ENCODE data around the gene FNIP1.
"Not testable (repeated sequence)": the region's sequence is repeated elsewhere in the genome, so short reads cannot be mapped to it uniquely, and the experiment has no call there.

FNIP1 gene

DNA sequence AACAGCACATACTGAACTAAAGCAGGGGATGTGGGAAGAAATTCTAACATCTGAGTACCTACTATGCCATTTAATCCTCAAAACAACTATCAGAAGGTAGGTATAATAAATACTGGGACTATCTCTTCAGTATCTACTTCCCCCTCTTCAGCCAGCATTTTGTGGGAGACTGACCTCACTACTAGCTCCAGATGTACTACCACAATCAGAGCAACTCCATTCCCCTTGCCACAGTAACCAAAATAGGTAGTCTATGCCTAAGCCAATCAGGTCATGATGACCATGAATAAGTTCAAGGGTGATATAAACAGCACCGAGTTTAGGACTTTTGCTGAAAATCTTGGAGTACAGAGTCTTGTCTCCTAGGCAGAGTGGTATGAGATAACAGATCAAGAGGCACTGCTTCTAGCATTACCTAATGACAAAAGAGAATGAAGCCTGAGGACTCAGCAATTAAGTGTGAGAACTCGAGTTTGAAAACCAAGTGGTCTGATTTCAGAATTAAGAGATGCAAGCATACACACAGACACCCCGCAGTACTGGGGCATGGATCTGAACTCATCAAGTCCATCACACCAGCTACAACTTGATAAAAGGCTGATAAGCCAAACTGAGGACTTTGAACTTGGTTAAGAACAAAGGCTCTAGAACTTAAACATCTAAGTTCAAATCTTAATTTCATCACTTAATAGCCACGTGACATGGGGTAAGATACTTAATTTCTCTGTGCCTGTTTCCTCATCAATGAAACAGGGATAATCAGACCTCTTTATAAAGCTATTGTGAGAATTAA is 9.7 kb downstream of the FNIP1 start:
- no peak overlapping the region for H3K27ac ChIP-seq (ENCODE audit: low read length)

GRCh38 chr5:131786036-131786435 is 10.8 kb downstream of the FNIP1 start:
- H3K4me3 ChIP-seq (ENCODE audit: low read length in 2 of 2) = no peak overlapping the region
- no peak overlapping the region for H3K9ac ChIP-seq (ENCODE audit: low read length in 2 of 2)
- H3K27me3 ChIP-seq (ENCODE audit: control insufficient read depth in 1 of 2, insufficient read depth in 2 of 2, low read length in 2 of 2) = no peaks in the 10 kb centered on the region
- H3K9me3 ChIP-seq (ENCODE audit: control insufficient read depth in 2 of 2, low read length in 2 of 2) = no peaks in the 10 kb centered on the region
- H3K27ac ChIP-seq (ENCODE audit: low read length) = no peak overlapping the region
- H3K4me1 ChIP-seq (ENCODE audit: control insufficient read depth, insufficient read depth, low read length) = no peaks in the 10 kb centered on the region
- H3K36me3 ChIP-seq (ENCODE audit: control insufficient read depth in 2 of 2, insufficient read depth in 2 of 2, low read length in 2 of 2) = no peaks in the 10 kb centered on the region

More for the DNA sequence above, 9.7 kb downstream of the FNIP1 start:
- H3K4me1 ChIP-seq (ENCODE audit: control insufficient read depth, insufficient read depth, low read length) = no peaks in the 10 kb centered on the region
- H3K27me3 ChIP-seq (ENCODE audit: control insufficient read depth in 1 of 2, insufficient read depth in 2 of 2, low read length in 2 of 2) = no peaks in the 10 kb centered on the region
- no peaks in the 10 kb centered on the region for H3K9me3 ChIP-seq (ENCODE audit: control insufficient read depth in 2 of 2, low read length in 2 of 2)
- H3K4me3 ChIP-seq (ENCODE audit: low read length in 2 of 2) = no peak overlapping the region
- H3K36me3 ChIP-seq (ENCODE audit: control insufficient read depth in 2 of 2, insufficient read depth in 2 of 2, low read length in 2 of 2) = no peaks in the 10 kb centered on the region
- no peak overlapping the region for H3K9ac ChIP-seq (ENCODE audit: low read length in 2 of 2)

GRCh38 chr5:131783874-131784273 is 12.9 kb downstream of the FNIP1 start:
- no peaks in the 10 kb centered on the region for H3K4me1 ChIP-seq (ENCODE audit: control insufficient read depth, insufficient read depth, low read length)
- no peaks in the 10 kb centered on the region for H3K9me3 ChIP-seq (ENCODE audit: control insufficient read depth in 2 of 2, low read length in 2 of 2)
- H3K27ac ChIP-seq (ENCODE audit: low read length) = no peak overlapping the region
- H3K9ac ChIP-seq (ENCODE audit: low read length in 2 of 2) = no peak overlapping the region
- no peaks in the 10 kb centered on the region for H3K27me3 ChIP-seq (ENCODE audit: control insufficient read depth in 1 of 2, insufficient read depth in 2 of 2, low read length in 2 of 2)
- no peak overlapping the region for H3K4me3 ChIP-seq (ENCODE audit: low read length in 2 of 2)
- H3K36me3 ChIP-seq (ENCODE audit: control insufficient read depth in 2 of 2, insufficient read depth in 2 of 2, low read length in 2 of 2) = no peaks in the 10 kb centered on the region

GRCh38 chr5:131783357-131783756 is 13.5 kb downstream of the FNIP1 start:
- no peaks in the 10 kb centered on the region for H3K4me1 ChIP-seq (ENCODE audit: control insufficient read depth, insufficient read depth, low read length)
- no peak overlapping the region for H3K27ac ChIP-seq (ENCODE audit: low read length)
- H3K4me3 ChIP-seq (ENCODE audit: low read length in 2 of 2) = no peak overlapping the region
- H3K27me3 ChIP-seq (ENCODE audit: control insufficient read depth in 1 of 2, insufficient read depth in 2 of 2, low read length in 2 of 2) = no peaks in the 10 kb centered on the region
- no peaks in the 10 kb centered on the region for H3K36me3 ChIP-seq (ENCODE audit: control insufficient read depth in 2 of 2, insufficient read depth in 2 of 2, low read length in 2 of 2)
- H3K9ac ChIP-seq (ENCODE audit: low read length in 2 of 2) = no peak overlapping the region
- no peaks in the 10 kb centered on the region for H3K9me3 ChIP-seq (ENCODE audit: control insufficient read depth in 2 of 2, low read length in 2 of 2)

GRCh38 chr5:131782717-131783116 is 14.1 kb downstream of the FNIP1 start:
- no peak overlapping the region for H3K4me3 ChIP-seq (ENCODE audit: low read length in 2 of 2)
- H3K27me3 ChIP-seq (ENCODE audit: control insufficient read depth in 1 of 2, insufficient read depth in 2 of 2, low read length in 2 of 2) = no peaks in the 10 kb centered on the region
- H3K9ac ChIP-seq (ENCODE audit: low read length in 2 of 2) = no peak overlapping the region
- H3K27ac ChIP-seq (ENCODE audit: low read length) = no peak overlapping the region
- no peaks in the 10 kb centered on the region for H3K4me1 ChIP-seq (ENCODE audit: control insufficient read depth, insufficient read depth, low read length)
- no peaks in the 10 kb centered on the region for H3K9me3 ChIP-seq (ENCODE audit: control insufficient read depth in 2 of 2, low read length in 2 of 2)
- no peaks in the 10 kb centered on the region for H3K36me3 ChIP-seq (ENCODE audit: control insufficient read depth in 2 of 2, insufficient read depth in 2 of 2, low read length in 2 of 2)

GRCh38 chr5:131778141-131778540 is 18.7 kb downstream of the FNIP1 start:
- H3K9me3 ChIP-seq (ENCODE audit: control insufficient read depth in 2 of 2, low read length in 2 of 2); H3K36me3 ChIP-seq (ENCODE audit: control insufficient read depth in 2 of 2, insufficient read depth in 2 of 2, low read length in 2 of 2); H3K27ac ChIP-seq (ENCODE audit: low read length); H3K9ac ChIP-seq (ENCODE audit: low read length in 2 of 2); H3K4me1 ChIP-seq (ENCODE audit: control insufficient read depth, insufficient read depth, low read length); H3K4me3 ChIP-seq (ENCODE audit: low read length in 2 of 2); H3K27me3 ChIP-seq (ENCODE audit: control insufficient read depth in 1 of 2, insufficient read depth in 2 of 2, low read length in 2 of 2): not testable (repeated sequence)

DNA sequence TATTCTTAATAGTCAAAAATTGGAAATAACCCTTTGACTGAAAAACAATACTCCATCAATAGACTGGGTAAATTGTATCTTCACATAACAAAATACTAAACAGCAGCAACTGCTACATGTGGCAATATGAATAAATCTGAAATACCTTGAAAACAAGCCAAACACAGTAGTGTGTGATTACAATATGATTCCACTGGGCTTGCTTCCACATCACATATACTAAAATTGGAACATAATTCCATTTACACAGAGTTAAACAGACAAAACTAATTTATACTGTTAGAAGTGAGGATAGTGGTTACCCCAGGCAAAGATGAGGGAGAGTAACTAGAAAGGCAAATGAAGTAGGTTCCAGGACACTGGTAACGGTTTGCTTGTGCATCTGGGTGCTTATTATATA is 20.4 kb downstream of the FNIP1 start:
- H3K4me1 ChIP-seq (ENCODE audit: control insufficient read depth, insufficient read depth, low read length) = peaks cover 3% of the 10 kb centered on the region
- no peak overlapping the region for H3K4me3 ChIP-seq (ENCODE audit: low read length in 2 of 2)
- H3K27me3 ChIP-seq (ENCODE audit: control insufficient read depth in 1 of 2, insufficient read depth in 2 of 2, low read length in 2 of 2) = no peaks in the 10 kb centered on the region
- no peaks in the 10 kb centered on the region for H3K9me3 ChIP-seq (ENCODE audit: control insufficient read depth in 2 of 2, low read length in 2 of 2)
- H3K36me3 ChIP-seq (ENCODE audit: control insufficient read depth in 2 of 2, insufficient read depth in 2 of 2, low read length in 2 of 2) = no peaks in the 10 kb centered on the region
- H3K27ac ChIP-seq (ENCODE audit: low read length) = no peak overlapping the region
- H3K9ac ChIP-seq (ENCODE audit: low read length in 2 of 2) = no peak overlapping the region

DNA sequence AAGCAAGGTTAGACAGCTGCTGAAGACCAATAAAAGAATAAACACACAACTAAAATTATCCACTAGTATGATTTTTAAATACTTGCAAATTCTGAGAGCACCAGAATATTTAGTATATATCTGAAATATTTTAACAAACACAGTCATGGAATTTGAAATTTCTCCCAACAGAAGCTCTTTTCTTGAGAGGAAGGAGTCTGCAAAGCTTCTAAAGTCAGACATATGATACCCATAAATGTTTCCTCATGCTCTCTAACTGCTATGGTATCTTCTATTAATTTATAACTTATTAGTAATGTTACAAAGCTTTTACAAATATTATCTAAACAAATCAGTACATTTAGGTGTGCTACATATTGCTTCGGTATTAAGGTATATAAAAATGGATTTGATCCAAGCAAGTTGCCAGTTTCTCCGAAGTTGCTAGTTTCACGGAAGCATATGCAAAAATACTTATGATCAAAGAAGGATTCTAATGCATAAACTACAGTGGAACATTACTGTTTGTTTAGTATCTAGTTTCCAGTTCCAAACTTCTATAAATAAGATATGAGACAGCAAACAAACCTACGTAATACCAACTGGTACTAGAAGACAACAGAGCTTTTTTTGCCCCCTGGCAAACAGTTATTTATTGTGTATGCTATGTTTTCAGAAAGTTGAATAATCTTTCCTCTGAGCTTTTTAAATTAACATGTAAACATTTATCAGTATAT is 22.0 kb downstream of the FNIP1 start:
- Histone ChIP-seq H3K4me3 (ENCODE audit: low read length in 2 of 2) (no peak overlapping the region), H3K36me3 (ENCODE audit: control insufficient read depth in 2 of 2, insufficient read depth in 2 of 2, low read length in 2 of 2) (no peaks in the 10 kb centered on the region), H3K4me1 (ENCODE audit: control insufficient read depth, insufficient read depth, low read length) (peaks cover 3% of the 10 kb centered on the region), H3K27ac (ENCODE audit: low read length) (no peak overlapping the region), H3K9me3 (ENCODE audit: control insufficient read depth in 2 of 2, low read length in 2 of 2) (no peaks in the 10 kb centered on the region), H3K27me3 (ENCODE audit: control insufficient read depth in 1 of 2, insufficient read depth in 2 of 2, low read length in 2 of 2) (no peaks in the 10 kb centered on the region), H3K9ac (ENCODE audit: low read length in 2 of 2) (no peak overlapping the region)

DNA sequence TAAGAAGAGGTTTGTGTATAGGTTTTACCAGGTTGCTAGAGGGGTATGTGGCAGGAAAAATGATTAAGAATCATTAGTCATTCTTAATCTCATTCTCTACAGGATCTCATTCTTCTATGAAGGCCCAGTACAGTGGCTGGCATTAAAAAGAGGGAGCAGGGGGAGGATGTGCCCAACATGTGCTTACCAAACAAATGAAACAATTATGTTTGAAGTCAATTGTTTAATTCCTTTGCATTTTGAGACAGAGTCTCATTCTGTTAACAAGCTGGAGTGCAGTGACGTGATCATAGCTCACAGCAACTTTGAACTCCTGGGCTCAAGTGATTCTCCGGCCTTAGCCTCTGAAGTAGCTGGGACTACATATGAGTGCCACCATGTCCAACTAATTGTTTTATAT is 23.0 kb downstream of the FNIP1 start:
- H3K36me3 ChIP-seq (ENCODE audit: control insufficient read depth in 2 of 2, insufficient read depth in 2 of 2, low read length in 2 of 2) = no peaks in the 10 kb centered on the region
- H3K4me3 ChIP-seq (ENCODE audit: low read length in 2 of 2) = no peak overlapping the region
- no peak overlapping the region for H3K9ac ChIP-seq (ENCODE audit: low read length in 2 of 2)
- peaks cover 3% of the 10 kb centered on the region for H3K4me1 ChIP-seq (ENCODE audit: control insufficient read depth, insufficient read depth, low read length)
- H3K27me3 ChIP-seq (ENCODE audit: control insufficient read depth in 1 of 2, insufficient read depth in 2 of 2, low read length in 2 of 2) = no peaks in the 10 kb centered on the region
- H3K27ac ChIP-seq (ENCODE audit: low read length) = no peak overlapping the region
- no peaks in the 10 kb centered on the region for H3K9me3 ChIP-seq (ENCODE audit: control insufficient read depth in 2 of 2, low read length in 2 of 2)

DNA sequence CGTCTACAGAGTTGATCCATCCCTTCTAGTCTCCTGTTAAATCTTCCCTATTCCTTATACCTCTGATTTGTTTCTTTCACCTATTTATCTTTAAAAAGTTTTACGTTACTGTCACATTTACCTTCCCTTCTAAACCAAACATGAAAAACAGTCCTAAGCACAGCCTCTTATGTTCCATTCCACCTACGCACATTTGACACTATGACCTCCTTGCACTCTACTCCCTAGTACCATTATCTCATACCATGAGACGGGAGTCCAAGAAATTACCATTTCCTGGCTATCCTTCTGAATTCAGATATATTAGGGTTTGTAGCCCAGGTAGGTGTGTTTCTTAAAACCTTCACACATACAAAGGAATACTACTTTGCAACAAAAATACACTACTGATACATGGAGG is 25.1 kb downstream of the FNIP1 start:
- Histone ChIP-seq H3K27ac (ENCODE audit: low read length) (no peak overlapping the region), H3K9ac (ENCODE audit: low read length in 2 of 2) (no peak overlapping the region), H3K36me3 (ENCODE audit: control insufficient read depth in 2 of 2, insufficient read depth in 2 of 2, low read length in 2 of 2) (no peaks in the 10 kb centered on the region), H3K9me3 (ENCODE audit: control insufficient read depth in 2 of 2, low read length in 2 of 2) (no peaks in the 10 kb centered on the region), H3K4me1 (ENCODE audit: control insufficient read depth, insufficient read depth, low read length) (peaks cover 3% of the 10 kb centered on the region), H3K4me3 (ENCODE audit: low read length in 2 of 2) (no peak overlapping the region), H3K27me3 (ENCODE audit: control insufficient read depth in 1 of 2, insufficient read depth in 2 of 2, low read length in 2 of 2) (no peaks in the 10 kb centered on the region)

GRCh38 chr5:131769961-131770360 is 26.9 kb downstream of the FNIP1 start:
- no peaks in the 10 kb centered on the region for H3K9me3 ChIP-seq (ENCODE audit: control insufficient read depth in 2 of 2, low read length in 2 of 2)
- H3K9ac ChIP-seq (ENCODE audit: low read length in 2 of 2) = no peak overlapping the region
- no peaks in the 10 kb centered on the region for H3K36me3 ChIP-seq (ENCODE audit: control insufficient read depth in 2 of 2, insufficient read depth in 2 of 2, low read length in 2 of 2)
- H3K4me1 ChIP-seq (ENCODE audit: control insufficient read depth, insufficient read depth, low read length) = no peaks in the 10 kb centered on the region
- no peak overlapping the region for H3K4me3 ChIP-seq (ENCODE audit: low read length in 2 of 2)
- H3K27ac ChIP-seq (ENCODE audit: low read length) = no peak overlapping the region
- H3K27me3 ChIP-seq (ENCODE audit: control insufficient read depth in 1 of 2, insufficient read depth in 2 of 2, low read length in 2 of 2) = no peaks in the 10 kb centered on the region
